SK-N-SH treated with all-trans-retinoic acid at 6 μM for 48 hours (cell line): ENCODE results near the gene C9.

Experiments
- ARNTL ChIP-seq: fragments of 450-650 bp; formaldehyde crosslinking; IDR thresholded peaks from 2 replicates; pipeline ENCODE4 v1.5.0; 2020; ENCODE audit warnings: low read depth, mild to moderate bottlenecking, moderate library complexity, borderline replicate concordance
- BACH2 ChIP-seq: fragments of 250-450 bp; sonication (Bioruptor Pico); IDR thresholded peaks from 2 replicates; pipeline ENCODE4 v1.9.0; 2021; ENCODE audit warnings: mild to moderate bottlenecking, borderline replicate concordance
- ISL1 ChIP-seq: fragments of 250-450 bp; sonication (Bioruptor Pico); IDR thresholded peaks from 2 replicates; pipeline ENCODE4 v2.1.2; 2022; ENCODE audit warnings: mild to moderate bottlenecking, moderate library complexity
- OSR1 ChIP-seq: fragments of 250-450 bp; sonication (Bioruptor Pico); IDR thresholded peaks from 2 replicates; pipeline ENCODE4 v1.8.0; 2022; ENCODE audit warnings: moderate library complexity, mild to moderate bottlenecking, inconsistent platforms
- PPARA ChIP-seq: fragments of 250-450 bp; sonication (Bioruptor Pico); IDR thresholded peaks from 2 replicates; pipeline ENCODE4 v1.5.0; 2020; ENCODE audit warnings: mild to moderate bottlenecking, borderline replicate concordance
- RARB ChIP-seq: fragments of 250-450 bp; sonication (Bioruptor Pico); IDR thresholded peaks from 2 replicates; pipeline ENCODE4 v1.8.0; 2021; ENCODE audit warnings: mild to moderate bottlenecking, moderate library complexity
- ZFP3 ChIP-seq: fragments of 250-450 bp; sonication (Bioruptor Pico); IDR thresholded peaks from 2 replicates; pipeline ENCODE4 v1.5.0; 2020; ENCODE audit warnings: mild to moderate bottlenecking, moderate library complexity
- ZNF8 ChIP-seq: fragments of 450-650 bp; formaldehyde crosslinking; IDR thresholded peaks from 2 replicates; pipeline ENCODE4 v1.5.0; 2020; ENCODE audit warnings: mild to moderate bottlenecking, moderate library complexity
- TF ChIP-seq, protein P1 (sequence below): fragments of 250-450 bp; sonication (Bioruptor Pico); IDR thresholded peaks from 2 replicates; pipeline ENCODE4 v1.8.0; 2020; ENCODE audit warnings: mild to moderate bottlenecking, moderate library complexity, borderline replicate concordance
- TF ChIP-seq, protein P2 (sequence below): fragments of 250-450 bp; sonication (Bioruptor Pico); IDR thresholded peaks from 2 replicates; pipeline ENCODE4 v1.5.1; 2020; ENCODE audit warnings: low read depth, mild to moderate bottlenecking, moderate library complexity

DNA sequence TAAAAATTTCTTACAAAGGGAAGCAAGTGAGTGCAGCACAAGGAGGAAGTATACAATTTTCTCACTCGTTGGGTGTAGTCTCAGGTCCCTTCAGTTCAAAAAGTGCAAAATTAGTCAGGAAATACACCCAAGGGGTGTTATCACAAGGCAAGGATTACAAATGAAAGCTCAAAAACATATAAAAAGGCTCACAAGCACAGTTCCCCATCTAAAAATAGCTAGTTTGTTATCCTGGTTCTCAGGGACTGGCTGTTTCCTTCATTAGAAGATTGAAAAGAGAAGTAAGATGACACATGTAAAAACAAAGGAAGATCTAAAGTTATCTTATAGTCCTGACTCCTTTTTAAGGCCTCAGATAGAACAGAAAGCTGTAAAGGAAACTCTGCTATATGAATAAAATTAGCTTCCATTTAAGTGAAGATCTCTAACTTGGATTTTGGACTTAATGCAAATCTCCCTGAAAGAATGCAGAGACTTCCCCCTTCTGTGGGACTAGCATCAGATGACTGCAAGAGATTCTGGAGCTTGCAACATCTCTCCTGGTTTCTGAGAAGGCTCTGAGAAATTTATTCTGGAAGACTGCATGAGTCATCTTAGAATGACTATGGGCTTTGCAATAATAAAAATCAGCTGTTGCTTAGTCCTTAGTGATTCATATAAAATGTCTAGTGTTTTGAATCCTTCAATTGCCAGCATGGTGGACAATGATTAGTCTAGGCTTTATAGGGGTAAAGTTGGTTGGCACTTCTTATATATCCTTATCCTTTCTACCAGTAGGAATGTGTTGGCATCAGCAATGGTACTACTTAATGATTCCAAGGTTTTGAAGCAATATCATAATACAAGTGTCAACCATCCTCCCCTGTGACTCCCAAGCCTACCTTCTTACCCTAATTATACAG is 35.1 kb upstream of the C9 start:
- TF ChIP-seq, protein P1, sequence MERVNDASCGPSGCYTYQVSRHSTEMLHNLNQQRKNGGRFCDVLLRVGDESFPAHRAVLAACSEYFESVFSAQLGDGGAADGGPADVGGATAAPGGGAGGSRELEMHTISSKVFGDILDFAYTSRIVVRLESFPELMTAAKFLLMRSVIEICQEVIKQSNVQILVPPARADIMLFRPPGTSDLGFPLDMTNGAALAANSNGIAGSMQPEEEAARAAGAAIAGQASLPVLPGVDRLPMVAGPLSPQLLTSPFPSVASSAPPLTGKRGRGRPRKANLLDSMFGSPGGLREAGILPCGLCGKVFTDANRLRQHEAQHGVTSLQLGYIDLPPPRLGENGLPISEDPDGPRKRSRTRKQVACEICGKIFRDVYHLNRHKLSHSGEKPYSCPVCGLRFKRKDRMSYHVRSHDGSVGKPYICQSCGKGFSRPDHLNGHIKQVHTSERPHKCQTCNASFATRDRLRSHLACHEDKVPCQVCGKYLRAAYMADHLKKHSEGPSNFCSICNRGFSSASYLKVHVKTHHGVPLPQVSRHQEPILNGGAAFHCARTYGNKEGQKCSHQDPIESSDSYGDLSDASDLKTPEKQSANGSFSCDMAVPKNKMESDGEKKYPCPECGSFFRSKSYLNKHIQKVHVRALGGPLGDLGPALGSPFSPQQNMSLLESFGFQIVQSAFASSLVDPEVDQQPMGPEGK (CRISPR knock-in tag) = no peak
- TF ChIP-seq ARNTL (no peak), PPARA (CRISPR knock-in tag) (no peak), BACH2 (no peak), RARB (no peak), ZFP3 (CRISPR knock-in tag) (no peak), OSR1 (CRISPR knock-in tag) (no peak), ZNF8 (CRISPR knock-in tag) (no peak), ISL1 (CRISPR knock-in tag) (no peak)
- TF ChIP-seq, protein P2, sequence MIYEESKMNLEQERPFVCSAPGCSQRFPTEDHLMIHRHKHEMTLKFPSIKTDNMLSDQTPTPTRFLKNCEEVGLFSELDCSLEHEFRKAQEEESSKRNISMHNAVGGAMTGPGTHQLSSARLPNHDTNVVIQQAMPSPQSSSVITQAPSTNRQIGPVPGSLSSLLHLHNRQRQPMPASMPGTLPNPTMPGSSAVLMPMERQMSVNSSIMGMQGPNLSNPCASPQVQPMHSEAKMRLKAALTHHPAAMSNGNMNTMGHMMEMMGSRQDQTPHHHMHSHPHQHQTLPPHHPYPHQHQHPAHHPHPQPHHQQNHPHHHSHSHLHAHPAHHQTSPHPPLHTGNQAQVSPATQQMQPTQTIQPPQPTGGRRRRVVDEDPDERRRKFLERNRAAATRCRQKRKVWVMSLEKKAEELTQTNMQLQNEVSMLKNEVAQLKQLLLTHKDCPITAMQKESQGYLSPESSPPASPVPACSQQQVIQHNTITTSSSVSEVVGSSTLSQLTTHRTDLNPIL (CRISPR knock-in tag) = no peak
